Tongue (tissue), 2 donors: ENCODE measurements around the gene ATP11C. TPM values are rescaled to one million over a fixed set of nuclear protein-coding genes. Genes with fewer than 3 reads are reported as not detected.
"Not testable (repeated sequence)": the region's sequence is repeated elsewhere in the genome, so short reads cannot be mapped to it uniquely, and the experiment has no call there.

Source experiments
- DNase-seq: peaks from one replicate; pipeline ENCODE4 v3.0.0-alpha.2; 2015
- total RNA-seq: library from RNA; depleted of rRNA; stranded (reverse); fragments of >200 nt; gene quantifications from one replicate; pipeline ENCODE4 v1.2.3, GENCODE V29; 2014

ATP11C gene
- total RNA-seq, 1 donor from 2014 or later, result 29.7 TPM

DNA sequence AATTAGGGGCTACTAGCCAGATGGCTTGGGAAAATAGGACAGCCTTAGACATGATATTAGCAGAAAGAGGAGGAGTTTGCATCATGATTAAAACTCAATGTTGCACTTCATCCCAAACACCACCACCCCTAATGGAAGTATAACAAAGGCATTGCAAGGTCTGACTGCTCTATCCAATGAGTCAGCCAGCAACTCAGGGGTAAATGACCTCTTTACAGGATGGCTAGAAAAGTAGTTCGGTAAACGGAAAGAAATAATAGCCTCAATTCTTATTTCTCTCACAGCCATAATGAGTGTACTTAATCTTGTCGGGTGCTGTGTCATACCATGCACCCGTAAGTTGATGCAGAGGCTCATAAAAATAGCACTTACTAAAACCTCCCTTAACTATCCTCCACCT is 76.0 kb downstream of the ATP11C start:
- DNase-seq, result not testable (repeated sequence)

DNA sequence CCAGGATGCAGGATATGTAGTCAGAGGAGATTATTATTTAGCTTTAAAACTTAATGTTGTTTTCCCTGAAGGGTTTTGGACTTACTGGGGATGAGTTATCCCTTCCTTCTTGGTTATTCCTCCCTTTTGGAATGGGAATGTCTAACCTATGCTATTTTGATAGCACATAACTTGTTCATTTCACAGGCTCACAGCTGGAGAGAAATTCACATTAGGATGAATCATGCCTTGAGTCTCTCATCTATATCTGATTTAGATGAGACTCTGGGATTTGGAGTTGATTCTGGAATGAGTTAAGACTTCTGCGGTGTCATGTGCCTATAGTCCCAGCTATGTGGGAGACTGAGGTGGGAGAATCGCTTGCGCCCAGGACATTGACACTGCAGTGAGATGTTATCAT is 81.1 kb downstream of the ATP11C start:
- DNase-seq, result no peak

DNA sequence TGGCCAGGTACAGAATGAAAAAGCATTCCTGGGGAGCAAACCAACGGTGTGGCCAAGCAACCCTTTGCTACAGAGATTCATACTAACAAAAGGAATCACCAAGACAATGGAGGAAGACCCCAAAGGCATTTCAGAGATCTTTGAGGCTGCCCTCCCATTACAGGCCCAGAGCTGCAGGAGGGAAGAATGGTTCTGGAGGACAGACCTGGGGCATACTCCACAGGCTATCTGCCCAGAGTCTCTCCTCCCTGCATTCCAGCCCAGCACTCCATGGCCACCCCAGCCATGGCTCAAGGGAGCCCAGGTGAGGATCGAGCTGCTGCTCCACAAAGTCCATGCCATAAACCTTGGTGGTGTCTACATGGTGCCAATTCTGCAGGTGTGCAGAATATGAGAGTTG is 81.9 kb downstream of the ATP11C start:
- DNase-seq, result no peak

GRCh38 chrX:139844884-139845283 is 88.0 kb downstream of the ATP11C start:
- DNase-seq, result no peak

- DNase-seq, result no peak
These were observed 88.7 kb downstream of the ATP11C start for GRCh38 chrX:139844163-139844562.

- peak; percentile 25 for DNase-seq
These were observed 90.3 kb downstream of the ATP11C start for GRCh38 chrX:139842326-139843185.

- DNase-seq, result not testable (repeated sequence)
These were observed 96.5 kb downstream of the ATP11C start for GRCh38 chrX:139836335-139836734.

DNA sequence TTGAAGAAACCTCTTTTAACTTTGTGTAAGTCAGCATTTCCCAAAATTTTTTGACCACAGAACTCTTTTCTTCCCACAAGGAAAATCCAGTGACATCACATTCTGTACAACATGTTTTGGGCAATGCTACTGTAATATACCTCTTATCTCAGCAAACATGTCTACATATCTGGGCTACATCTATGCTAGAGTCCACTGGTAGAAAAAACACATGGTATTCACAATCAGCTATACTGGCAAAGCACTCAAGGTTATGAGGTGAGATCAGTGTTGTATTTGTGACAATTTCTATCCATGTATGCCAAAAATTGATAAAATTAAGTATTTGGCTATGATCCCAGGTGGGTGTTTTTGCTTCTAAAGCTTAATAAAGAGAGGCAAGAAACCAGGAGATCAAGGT is 98.0 kb downstream of the ATP11C start:
- DNase-seq, result no peak

- DNase-seq, result no peak
These were observed 100.0 kb downstream of the ATP11C start for GRCh38 chrX:139832718-139833309.

DNA sequence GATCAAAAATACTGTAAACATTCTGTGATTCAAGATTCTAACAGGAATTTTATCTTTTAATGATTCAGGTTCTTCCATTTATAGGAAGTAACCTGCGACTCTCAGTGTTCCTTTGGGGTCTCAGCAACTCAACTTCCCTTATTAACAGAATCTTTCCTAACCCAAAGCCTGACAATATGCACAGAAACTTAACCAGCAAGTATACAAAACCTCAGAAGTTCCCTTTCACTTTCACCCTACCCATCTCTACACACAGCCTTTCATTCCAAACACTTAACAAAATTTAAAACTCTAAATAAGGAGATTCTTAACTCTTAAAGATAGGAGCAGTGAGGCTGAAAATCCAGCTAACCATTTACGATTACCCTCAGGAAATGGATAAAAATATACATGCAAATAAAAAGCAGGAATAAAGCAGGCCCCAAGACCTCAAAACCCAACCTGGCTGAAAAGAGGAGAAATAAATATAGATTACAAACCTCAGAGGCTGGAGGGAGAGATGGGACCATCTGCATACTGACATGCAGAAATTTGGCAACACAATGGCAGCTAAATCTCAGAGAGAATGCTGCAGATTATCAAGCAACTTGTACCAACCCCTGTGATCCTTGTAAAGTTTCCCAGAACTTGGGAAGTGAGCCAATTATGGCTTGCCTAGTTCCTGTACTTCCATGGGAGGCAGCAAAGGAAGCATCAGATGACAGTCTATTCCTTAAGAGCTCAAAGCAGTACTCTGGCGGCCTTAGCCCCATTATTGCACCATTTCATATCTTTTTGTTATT is 101.0 kb downstream of the ATP11C start:
- peak; percentile 41 for DNase-seq

- no peak for DNase-seq
These were observed 101.8 kb downstream of the ATP11C start for GRCh38 chrX:139831017-139831416.

GRCh38 chrX:139828830-139829229 is 104.0 kb downstream of the ATP11C start:
- no peak for DNase-seq

GRCh38 chrX:139828033-139828432 is 104.8 kb downstream of the ATP11C start:
- no peak for DNase-seq

DNA sequence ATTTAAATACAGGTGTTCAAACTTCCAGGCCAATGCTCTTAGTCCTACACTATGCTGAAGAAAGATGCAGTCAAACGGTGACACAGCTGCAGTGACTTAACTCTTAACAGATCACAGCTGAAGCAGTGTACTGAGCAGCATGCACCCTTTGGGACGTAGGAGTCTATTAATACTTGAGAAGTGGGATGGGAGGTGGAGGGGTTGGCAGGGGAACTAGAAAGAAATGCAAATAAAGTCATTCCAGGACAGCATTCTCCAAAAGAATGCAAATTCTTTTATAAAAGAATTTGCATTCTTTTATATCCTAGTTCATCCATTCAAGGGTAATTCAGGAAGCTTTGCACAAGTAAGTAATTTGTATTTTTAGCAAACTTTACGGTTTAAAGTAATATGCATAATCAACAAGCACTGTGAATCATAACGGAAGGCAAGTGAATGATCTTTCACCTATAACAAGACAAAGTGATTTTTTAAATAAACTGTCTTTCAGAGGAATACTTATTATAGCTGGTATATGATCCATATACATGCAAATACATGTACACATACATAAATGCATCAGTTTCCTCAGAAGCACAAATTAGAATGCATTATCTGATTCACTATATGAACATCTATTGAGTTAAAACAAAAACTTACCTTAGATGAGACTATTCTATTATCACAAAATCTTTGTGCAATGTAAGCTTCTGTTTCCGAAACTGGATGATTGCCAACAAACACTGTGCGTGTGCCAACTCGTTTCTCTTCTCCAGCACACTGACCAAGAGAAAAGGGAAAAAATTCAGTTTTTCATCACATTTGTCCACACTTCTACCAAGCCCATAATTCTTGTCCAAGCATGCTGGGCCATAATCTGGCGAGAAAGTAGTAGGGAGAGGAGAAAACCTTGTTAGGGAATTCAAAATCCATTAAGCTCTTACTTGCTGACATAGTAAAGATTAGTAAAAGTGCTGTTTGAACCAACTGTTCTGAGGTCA is 106.5 kb downstream of the ATP11C start:
- peak; percentile 17 for DNase-seq

- DNase-seq, result no peak
These were observed 107.2 kb downstream of the ATP11C start for GRCh38 chrX:139825618-139826017.

- no peak for DNase-seq
These were observed 109.0 kb downstream of the ATP11C start for GRCh38 chrX:139823806-139824205.

GRCh38 chrX:139820358-139820984 is 112.4 kb downstream of the ATP11C start:
- no peak for DNase-seq

DNA sequence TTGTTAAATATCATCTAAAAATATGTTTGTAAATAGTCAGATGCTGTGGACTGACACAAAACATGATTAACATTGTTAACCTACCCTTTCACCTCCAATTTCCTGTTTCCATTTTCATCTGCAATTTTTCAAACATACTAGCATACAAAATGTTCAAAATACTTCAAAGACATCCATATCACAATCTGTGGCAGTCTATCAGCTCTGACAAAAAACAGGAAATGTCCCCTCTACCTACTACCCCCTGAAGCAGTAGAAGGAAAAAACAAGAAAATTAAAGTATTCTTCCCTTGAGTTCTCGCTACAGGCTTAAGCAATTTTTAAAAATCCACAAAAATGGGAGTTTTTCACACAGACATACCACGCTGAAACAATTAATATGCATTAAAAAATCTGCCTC is 116.6 kb downstream of the ATP11C start:
- DNase-seq, result no peak

DNA sequence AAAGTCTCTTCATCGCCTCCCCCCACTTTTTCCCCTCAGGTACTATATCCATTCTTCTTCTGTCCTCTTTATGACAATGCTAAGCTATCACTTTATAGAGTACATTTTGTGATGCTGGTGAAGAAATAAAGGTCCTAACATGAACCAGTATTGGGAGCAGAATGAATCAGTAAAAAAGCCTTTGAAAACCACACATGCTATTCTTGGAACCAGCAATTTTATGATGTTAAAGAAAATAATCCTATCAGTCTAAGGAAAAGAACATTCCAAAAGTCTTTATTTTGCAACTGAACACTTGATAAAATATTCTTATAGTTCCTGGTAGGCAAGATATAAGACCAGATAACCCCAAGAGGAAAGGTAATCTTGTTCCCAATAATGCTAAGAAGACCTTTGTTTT is 117.1 kb downstream of the ATP11C start:
- no peak for DNase-seq

GRCh38 chrX:139811942-139812629 is 120.8 kb downstream of the ATP11C start:
- no peak for DNase-seq

- no peak for DNase-seq
These were observed 128.4 kb downstream of the ATP11C start for GRCh38 chrX:139804482-139804881.
